HPDE6-E6E7 (cell line): ENCODE results near the gene TACC3.

Source experiments
- DNase-seq: peaks from one replicate; pipeline ENCODE4 v3.0.0; 2011; ENCODE audit warnings: missing footprints; ENCODE audit errors: extremely low spot score

TACC3 gene

DNA sequence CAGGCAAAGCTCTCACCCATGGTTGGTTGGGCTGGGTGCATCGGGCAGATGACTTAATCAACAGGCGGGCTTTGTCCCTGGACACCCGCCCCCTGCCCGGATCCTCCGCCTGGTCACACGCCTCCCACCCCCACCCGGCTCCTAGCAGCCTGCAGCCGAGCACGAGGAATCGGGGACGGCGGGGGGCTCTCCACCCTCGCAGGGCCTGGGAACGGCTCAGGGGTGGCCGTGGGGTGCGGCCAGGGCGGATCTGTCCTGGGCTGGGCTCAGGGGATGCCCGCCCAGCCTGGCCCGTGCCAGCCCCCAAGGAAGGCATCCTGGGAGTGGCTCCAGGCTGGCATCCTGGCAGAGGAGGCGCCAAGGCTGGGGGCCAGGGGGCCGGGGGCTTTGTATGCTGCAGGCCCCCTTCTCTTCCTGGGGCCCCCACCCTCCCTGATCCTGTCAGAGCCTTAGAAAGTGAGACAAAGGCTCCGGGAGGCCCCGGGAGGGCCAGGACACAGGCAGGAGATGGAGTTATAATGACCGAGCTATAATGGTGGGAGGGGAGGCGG is 39.3 kb downstream of the TACC3 start:
- DNase-seq: no peak

DNA sequence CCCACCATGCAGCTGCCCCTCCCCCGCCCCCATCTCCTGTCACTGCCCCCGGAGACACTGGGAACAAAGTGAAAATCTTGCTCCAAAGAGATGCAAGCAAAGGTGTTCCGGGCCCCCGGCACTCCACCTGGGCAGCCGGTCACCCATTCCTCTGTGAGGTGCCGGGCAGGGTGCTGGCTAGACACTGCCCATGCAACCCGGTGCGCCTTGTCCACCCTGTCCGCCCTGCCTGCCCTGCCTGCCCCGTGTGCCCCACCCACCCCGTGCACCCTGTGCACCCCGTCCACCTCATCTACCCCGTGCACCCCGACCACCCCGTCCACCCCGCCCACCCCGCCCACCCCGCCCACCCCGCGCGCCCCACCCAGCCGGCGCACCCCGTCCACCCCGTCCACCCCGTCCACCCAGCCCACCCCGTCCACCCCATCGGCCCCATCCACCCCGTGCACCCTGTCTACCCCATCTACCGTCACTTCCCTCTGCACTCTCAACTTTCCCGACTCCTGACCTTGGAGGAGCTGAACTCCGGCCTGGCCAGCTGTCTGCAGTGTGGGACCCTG is 39.9 kb downstream of the TACC3 start:
- DNase-seq: no peak

DNA sequence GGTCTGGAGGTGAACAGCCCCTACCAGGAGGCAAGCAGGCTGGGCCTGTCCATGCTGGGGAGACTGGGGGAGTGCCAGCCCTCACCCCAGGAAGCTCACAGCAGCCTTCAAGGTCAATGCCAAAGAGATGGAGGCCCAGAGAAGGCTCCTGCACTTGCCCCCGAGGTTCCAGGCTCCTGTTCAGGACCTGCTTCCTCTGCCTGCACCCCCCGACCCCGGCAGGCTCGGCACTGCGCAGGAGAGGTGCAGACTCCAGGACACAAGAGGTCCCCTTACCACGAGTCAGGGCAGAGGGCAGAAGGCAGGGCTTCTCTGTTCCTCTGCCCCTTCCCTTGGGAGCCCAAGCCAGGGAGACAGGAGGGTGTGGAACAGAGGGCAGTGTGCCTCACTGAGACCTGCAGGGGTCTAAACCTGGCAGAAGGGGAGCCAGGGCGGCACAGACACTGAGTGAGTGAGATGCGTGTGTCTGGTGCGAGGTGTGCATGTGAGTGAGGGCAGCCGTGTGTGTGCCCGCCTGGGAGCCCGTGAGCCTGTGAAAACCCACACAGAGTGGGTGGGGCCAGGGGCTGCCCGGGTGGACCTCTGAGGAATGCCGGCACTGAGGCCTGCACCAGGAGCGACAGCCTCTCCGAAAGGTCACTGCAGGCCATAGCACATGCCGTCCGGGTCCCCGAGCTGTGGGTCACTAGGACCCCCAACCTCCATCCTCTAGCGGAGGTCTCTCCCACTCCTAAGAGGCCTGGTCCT is 41.1 kb downstream of the TACC3 start:
- no peak for DNase-seq

DNA sequence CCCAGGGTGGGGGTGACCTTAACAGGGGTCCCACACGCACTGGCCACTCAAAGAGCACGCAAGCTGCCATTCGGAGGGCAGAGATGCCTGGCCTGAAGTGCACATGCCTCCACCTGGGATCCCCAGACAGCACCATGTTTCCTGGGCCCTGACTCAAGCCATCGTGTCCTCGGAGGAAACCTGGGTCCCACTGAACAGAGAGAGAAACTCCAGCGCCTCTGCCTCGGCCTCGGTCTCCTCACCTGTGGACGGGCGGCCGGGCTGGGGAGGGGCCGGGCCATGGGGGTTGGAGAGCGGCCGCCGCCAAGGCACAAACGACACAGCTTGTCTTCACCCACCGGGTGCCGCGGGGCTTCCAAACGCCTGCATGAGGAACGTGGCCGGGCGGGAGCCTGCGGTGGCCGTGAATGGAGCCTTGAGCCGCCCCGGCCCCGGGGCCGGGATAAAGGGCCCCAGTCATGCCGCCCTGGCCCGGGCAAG is 41.8 kb downstream of the TACC3 start:
- no peak for DNase-seq

DNA sequence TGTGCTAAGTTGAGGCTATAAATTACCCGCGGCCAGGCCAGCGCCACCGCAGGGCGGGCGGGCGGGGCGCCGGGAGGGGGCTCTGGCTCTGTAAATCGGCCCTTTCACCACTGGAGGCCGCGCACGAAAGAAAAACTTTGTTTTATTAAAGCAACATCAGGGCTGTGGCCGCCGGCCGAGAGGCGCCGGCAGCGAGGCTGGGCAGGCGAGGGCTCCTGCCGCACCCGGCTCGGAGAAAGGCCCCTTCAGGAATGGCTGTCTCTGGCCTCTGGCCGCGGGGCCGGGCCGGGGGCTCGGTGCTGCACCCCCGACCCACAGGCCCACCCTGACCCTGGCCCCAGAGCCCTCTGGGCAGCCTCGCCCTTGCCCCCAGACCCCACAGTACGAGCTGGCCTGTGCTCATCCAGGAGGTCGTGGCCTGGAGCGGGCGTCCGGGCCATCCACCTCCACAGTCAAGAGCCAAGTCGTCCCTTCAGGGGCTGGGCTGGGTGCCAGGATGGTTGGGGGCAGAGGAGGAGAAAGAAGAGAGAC is 42.3 kb downstream of the TACC3 start:
- no peak for DNase-seq

DNA sequence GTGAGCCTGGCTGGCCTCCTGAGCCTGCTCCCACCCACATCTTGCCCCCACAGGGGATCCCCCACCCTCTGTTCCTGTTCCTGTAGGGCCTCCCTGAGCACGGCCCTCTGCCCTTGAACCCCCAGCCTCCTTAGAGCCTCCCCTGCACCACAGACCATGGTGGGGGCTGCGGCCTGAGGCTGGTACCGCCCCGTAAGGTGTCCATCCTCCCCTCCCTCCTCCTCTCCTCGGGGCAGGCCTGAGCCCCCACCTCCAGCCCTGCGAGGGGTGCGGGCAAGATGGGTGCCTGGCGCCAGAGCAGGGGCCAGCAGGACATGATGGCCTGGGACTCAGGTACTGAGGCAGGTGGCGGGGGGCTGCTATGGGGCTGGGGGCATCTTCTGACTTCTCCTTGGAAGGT is 43.3 kb downstream of the TACC3 start:
- DNase-seq: no peak

DNA sequence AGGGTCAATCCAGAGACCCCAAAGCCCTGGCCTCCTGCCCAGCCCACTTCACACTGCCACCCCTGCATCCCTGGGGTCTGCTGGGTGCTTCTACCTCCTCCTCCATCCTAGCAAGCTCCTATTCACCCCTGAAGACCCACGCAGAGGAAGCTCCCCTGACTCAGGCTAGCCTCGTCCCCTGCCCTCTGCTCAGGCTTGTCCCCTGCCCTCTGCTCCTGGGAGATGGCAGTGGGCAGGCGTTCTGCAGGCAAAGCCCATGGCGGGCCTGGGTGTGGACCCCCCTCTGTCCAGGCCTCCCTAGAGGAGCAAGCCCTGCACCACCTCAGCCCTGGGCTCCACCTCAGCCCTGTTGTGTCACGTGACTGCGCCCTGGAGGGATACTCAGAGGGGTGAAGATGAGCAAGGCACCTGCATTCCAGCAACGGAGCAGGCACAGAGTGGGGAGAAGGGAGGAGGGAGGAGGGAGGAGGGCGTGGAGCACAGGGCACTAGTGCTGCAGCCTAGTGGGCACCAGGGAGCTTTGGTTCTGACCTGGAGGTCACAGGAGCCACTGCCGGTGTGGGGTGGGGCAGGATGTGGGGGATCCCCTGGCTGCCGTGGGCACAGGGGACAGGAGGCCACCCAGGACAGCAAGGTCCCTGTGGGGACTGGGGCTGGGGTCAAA is 44.2 kb downstream of the TACC3 start:
- peak; percentile 39 for DNase-seq

DNA sequence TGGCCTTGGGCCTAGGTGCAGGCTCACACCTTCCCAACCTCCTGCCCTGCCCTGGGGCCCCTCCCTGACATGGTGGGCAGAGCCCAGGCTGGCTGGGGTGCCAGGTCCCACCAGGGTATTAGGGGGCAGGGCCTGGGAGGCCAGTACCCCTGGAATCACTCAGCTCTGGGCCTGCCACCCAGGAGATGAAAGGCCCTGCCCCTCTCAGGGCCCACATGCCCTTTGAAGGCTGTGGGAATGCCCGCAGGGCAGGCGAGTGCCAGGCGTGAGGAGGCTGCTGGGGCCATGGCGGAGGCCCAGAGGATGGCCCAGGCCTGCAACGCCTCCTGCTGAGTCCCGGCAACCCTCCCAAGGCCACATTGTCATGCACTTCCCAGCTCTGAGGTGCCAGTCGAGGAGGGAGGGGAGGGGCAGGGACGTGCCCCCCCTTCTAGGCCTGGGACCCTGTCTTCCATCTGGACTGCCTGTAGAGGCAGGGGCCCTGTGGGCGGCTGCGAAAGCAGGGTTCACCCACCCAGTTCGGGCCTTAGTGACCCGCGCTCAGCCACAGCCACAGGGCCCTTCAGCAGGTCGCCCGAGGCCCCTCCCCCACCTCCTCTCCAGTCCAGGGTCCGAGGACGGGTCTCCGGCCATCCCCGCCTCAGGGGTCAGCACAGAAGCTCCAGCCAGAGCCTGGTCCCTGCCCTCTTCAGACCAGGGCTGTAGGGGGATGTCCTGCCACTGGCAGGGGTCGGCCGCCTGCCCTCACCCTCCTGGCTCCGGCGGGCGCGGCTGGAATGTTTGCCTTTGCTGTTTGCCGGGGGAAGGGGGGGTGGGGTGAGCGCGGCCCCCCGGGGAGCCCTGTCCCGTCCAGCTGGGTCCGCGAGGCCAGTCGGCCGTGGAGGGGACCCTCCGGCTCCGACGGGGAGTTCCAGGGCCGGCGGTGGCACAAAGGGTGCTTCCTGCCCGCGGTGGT is 45.1 kb downstream of the TACC3 start:
- no peak for DNase-seq

DNA sequence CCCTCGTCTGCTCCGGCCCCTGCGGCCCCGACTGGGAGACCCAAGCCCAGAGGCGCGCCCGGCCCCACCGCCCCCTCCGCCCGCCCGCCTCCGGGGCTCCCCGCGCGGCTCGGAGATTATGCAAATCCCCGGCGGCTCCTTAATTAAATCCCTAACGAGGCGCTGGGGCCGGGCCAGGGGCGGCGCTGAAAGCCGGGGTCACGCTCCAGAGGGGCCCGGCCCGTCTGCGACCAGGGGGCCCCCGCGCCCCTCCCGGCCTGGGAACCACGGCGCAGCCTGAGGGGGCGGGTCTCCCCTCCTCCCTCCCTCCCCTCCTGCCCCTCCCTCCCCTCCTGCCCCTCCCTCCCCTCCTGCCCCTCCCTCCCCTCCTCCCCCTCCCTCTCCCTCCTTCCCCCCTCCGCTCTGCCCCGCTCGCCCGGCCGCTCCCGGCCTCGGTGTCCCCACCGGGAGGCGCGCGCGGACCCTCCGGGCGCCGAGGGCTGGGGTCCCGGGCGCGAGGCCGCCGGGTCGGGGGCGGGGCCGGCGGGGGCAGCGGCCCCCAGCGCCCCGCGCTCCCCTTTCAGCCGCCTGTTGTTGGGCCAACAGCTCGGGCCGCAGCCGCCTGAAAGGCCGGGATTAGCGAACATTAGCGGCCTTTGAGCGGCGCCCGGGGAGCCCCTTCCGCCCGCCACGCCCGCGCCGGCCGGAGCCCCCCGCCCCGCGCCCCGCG is 45.9 kb downstream of the TACC3 start:
- DNase-seq: no peak

DNA sequence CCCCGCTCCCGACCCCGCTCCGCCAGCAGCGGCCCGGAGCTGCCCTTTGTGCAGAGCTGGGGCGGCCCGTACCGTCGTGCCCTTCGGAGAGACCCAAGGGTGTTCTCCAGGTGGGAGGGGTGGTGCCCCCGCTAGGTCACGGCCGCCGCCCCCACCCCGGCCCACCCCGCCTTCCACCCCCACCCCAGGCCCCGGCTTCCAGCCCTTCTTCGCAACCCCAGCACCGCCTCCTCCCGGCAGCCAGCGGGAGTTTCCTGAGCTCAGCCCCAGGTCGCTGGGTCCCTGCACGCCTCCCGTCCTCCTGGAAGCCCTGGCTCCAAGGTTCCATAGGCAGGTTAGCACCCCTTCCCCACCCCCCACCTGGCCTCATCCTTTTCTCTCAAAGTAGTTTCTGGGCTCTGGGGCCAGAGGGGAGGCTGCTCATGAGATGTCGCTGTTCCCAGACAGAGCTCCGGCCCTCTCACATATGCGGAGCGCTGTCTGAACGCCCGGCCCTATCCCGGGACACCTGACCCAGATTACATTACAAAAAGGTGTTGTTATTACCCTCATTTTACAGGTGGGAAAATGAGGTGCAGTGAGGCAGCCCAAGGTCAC is 46.5 kb downstream of the TACC3 start:
- DNase-seq: peak; percentile 63

DNA sequence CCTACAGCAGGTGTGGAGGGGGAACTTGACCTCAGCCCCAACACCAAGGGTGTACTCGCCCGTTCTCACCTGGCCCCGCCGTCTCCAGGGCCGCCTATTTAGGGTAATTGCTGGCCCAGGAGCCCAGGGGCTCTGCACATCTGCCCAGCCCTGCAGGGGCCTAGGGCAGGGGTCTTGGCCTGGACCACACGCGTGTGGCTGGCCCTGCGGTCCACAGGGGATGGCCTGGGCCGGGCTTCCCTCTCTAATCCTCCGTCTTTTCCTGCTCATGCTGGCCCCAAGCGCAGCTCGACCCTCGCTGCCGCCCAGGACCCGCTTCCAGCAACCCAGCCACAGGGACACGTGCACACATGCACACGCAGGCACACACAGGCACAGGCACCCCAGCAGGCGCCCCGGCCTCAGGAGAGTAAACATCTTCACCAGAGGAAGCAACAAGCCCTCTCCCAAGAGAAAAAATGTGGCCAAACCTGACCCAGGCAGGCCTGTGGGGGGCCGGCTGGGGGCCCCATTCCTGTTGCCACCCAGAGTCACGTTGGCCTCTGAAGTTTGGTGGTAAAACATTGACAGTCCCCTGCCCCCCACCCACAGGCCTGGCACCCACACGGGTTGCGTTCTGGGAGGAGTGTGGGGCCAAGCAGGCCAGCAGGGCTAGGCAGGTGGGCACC is 47.2 kb downstream of the TACC3 start:
- DNase-seq: no peak

DNA sequence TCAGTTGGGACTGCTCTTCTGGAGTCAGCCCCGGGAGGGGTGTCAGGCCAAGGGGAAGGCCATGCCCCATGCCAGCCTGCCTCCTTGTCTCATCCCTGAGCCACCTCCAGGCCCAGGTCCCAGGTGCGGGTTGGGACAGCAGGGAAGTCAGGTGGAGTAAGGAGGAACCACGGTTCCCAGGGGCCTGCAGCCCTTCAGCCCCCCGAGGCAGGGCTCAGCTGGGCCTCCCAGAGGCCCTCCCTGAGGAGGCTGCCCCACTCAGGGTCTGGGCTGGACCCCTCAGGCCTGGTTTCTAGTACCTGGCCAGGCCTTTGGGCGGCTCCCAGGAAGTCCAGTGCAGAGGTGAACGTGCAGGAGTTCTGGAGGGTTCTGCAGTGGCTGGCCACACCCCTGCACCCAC is 48.4 kb downstream of the TACC3 start:
- no peak for DNase-seq

DNA sequence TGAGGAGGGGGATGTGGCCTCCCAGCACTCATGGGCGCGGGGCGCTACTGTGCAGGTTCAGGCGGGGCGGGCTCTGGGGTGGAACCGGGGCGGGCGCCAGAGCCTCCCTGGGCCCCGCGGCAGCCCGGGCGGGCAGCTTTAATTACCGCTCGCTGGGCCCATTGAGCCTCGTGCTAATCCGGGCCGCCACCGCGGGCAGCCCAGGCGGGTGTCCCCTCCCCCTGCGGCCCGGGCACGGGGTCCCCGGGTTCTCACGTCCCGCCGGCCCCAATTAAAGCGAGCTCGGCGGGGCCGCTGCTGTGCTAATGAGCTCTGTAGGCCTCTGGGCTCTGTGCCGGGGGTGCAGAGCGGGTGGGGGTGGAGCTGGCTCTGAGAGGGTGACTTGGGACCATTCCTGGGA is 48.9 kb downstream of the TACC3 start:
- no peak for DNase-seq

DNA sequence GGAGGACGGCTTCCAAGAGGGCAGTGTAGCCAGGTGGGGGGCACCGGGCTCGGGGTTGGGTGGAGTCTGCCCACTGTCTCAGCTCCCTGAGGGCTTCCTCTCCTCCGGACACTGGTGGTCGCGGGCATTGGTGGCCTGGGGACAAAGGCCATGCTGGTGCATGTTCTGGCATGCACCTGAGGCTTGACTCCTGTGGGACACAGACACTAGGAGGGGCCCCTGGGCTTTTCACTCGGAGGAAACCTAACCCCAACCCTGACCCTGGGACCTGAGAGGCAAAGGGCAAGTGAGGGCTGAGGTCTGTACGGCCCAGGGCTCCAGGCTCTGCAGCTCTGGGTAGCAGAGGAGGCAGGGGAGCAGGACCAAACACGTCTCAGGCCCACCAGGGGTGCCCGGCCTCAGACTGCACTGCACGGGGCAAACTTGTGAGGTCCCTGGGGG is 49.5 kb downstream of the TACC3 start:
- DNase-seq: no peak

DNA sequence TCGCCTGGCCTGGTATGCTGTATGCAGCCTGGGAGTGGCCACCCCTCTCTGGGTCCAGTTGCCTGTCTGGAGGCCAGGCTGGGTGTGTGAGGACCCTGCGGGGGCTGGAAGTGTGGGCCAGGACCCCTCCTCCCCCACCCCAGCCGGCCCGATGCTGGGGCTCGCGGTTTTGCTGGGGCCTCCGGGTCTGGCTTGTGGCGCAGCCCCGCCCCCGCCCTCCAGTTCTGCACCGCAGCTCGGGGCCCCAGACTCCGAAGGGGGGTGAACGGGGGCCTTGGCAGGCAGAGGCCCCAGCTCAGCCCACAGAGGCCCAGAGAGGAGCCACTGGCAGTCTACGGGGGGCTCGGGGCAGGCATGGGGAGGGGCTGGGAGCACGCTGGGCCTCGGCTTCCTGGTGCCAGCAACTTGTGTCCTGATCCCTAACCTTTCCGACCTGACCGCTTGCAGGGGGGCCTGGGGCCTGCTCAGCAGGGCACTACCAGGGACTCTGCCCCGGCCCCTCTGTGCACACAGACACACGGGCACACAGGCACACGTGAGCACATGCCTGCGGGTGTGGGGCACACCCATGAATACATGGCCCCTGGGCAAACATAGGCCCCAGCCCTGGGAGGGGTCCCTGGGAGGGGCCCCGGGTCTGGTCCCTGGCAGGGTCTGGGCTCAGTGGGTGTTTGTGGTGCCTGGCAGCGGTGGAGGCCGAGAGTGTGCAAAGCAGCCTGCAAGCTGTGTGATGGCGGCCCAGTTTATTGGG is 50.4 kb downstream of the TACC3 start:
- DNase-seq: no peak

DNA sequence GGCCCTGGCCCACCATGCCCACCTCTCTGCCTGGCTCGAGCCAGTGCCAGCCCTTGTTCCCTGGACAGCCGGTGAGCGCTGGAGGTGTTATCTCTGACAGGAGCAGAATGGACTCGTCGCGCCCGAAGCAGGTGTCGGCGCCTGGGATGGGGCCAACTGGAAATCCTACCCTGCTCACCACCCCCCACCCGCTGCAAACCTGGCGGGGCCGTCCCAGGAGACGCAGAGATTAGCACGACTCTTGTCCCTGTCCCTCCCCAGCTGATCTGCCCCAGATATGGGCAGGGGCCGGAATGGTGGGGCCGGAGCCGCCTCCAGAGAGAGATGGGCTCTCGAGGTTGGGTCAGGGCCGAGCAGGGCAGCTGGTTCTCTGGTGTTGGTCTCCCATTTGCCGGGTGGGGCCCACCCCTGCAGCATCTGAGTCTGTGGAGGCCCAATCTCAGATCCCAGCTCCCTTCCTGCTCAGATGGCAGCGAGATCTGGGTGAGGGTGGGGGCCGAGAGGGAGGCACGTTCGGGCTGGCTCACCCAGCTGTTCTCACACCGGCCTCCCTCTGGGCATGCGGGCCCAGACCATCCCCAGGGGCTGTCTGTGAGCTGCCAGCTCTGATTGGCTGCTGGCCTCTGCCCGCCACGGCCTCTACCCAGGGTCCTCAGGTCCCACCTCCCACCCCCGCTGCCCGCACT is 51.7 kb downstream of the TACC3 start:
- DNase-seq: peak; percentile 69

DNA sequence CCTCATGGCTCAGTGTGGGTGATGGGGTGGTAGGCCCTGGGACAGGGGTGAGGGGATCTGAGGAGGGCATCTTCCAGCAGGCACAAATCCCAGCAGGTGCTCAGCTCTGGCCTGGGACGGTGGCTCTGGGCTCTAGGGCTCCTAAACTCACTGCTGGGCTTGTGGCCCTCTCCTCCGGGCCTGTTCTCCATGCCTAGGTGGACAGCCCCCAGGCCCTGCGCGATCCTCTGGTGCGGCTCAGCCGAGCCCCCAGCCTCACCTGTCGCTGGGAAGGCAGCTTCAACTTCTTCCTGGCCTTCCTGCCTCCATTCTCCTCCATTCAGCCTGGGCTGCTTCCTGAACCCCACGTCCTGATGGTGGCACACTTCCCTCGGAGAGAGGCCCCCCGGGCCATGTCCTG is 52.4 kb downstream of the TACC3 start:
- no peak for DNase-seq

DNA sequence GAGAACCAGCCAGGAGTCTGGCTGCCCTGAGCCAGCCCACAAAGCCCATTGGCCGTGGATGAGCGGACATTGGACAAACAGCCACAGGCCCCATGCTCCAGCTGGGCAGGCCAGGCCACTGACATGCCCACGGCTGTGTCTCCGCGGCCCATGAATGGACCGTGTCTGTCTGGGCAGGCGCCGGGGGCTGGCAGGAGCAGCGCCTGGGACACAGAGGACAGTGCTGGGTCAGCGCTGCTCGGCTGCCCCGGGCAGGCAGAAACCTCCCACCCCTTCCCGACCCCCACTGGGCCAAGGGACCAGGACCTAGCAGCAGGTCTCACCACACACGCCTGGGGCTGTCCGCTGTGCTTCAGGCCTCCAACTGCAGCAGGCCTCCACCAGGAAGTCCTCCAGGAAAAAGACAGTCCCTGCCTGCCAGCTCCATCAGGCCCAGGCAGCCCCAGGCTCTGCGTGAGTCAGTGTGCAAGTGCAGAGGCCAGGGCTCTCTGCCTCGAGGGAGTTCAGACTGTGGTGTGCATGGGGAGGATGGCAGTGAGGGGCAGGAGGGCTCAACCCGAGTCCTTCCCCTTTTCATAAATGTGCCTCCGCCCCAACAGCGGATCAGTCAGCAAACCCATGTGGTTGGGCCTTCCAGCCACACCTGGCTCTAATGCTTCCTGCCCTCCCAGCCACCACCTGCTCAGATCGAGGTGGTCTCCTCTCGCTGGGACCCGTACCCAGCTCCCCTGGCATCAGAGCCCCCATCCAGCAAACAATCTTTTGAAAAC is 54.6 kb downstream of the TACC3 start:
- peak; percentile 86 for DNase-seq
